Left ventricle myocardium inferior (tissue), 1 donor: ENCODE results near the gene PGM1. TPM values are rescaled to one million over a fixed set of nuclear protein-coding genes. Genes with fewer than 3 reads are reported as not detected.

Experiments used
- DNase-seq: peaks from one replicate; pipeline ENCODE4 v3.0.0-alpha.2; 2020
- H3K27ac ChIP-seq: fragments of 200-600 bp; replicated peaks from 2 replicates; pipeline ENCODE4 v1.8.0; 2021
- H3K27me3 ChIP-seq: fragments of 200-600 bp; 2 replicates; pipeline ENCODE4 v1.8.0; 2021; ENCODE audit warnings: low read depth
- H3K36me3 ChIP-seq: fragments of 200-600 bp; 2 replicates; pipeline ENCODE4 v1.8.0; 2021
- H3K4me1 ChIP-seq: fragments of 200-600 bp; 2 replicates; pipeline ENCODE4 v1.8.0; 2021
- H3K4me3 ChIP-seq: fragments of 200-600 bp; 2 replicates; pipeline ENCODE4 v1.8.0; 2021; ENCODE audit warnings: mild to moderate bottlenecking, moderate library complexity
- H3K9me3 ChIP-seq: fragments of 200-600 bp; replicated peaks from 2 replicates; pipeline ENCODE4 v1.8.0; 2021
- CTCF ChIP-seq: fragments of 200-600 bp; IDR thresholded peaks from 2 replicates; pipeline ENCODE4 v1.8.0; 2021; ENCODE audit warnings: antibody characterized with exemption, mild to moderate bottlenecking, borderline replicate concordance
- intact Hi-C: fragments of 100-400 bp; cut with micrococcal nuclease; formaldehyde crosslinking; loops from one replicate; pipeline ENCODE4 v1.11.0; 2022
- total RNA-seq: library from RNA; stranded (reverse); fragmentation: NEBNext Ultra II Directional; extraction: Animal tissue kit (Norgen Biotek cat#: 25700); gene quantifications from one replicate; pipeline ENCODE4 v1.2.1, GENCODE V29; 2021
- donor health status: DM: no; HTN: yes; CAD: no; lungs with severe emphysema.

PGM1 gene
- total RNA-seq, 1 donor from 2014 or later: 280 TPM

- no peaks in the 10 kb centered on the region for H3K27me3 ChIP-seq
- H3K27ac ChIP-seq: peak overlapping the region; percentile 98
- H3K4me3 ChIP-seq: peak overlapping the region; percentile 94
- no peaks in the 10 kb centered on the region for H3K9me3 ChIP-seq
- TF ChIP-seq CTCF: no peak
- DNase-seq: peak; percentile 82
- intact Hi-C loops: no loop called here
- peaks cover 77% of the 10 kb centered on the region for H3K4me1 ChIP-seq
- H3K36me3 ChIP-seq: no peaks in the 10 kb centered on the region
These were observed 835 bp downstream of the PGM1 start for GRCh38 chr1:63593886-63594605.

- Histone ChIP-seq H3K4me1 (peaks cover 67% of the 10 kb centered on the region), H3K9me3 (no peaks in the 10 kb centered on the region), H3K36me3 (no peaks in the 10 kb centered on the region), H3K4me3 (peak overlapping the region; percentile 22), H3K27ac (peak overlapping the region; percentile 49), H3K27me3 (no peaks in the 10 kb centered on the region)
- DNase-seq: no peak
- intact Hi-C loops: no loop called here
- no peak for TF ChIP-seq CTCF
These were observed 2.2 kb downstream of the PGM1 start for GRCh38 chr1:63595435-63595834.

- no peak for TF ChIP-seq CTCF
- Histone ChIP-seq H3K4me3 (no peak overlapping the region), H3K27ac (no peak overlapping the region), H3K4me1 (peaks cover 75% of the 10 kb centered on the region), H3K36me3 (no peaks in the 10 kb centered on the region), H3K27me3 (no peaks in the 10 kb centered on the region), H3K9me3 (no peaks in the 10 kb centered on the region)
- intact Hi-C loops: no loop called here
- no peak for DNase-seq
These were observed 6.6 kb downstream of the PGM1 start for GRCh38 chr1:63599799-63600198.

- no peaks in the 10 kb centered on the region for H3K36me3 ChIP-seq
- no peak for DNase-seq
- TF ChIP-seq CTCF: no peak
- no peak overlapping the region for H3K4me3 ChIP-seq
- H3K27me3 ChIP-seq: no peaks in the 10 kb centered on the region
- no peaks in the 10 kb centered on the region for H3K9me3 ChIP-seq
- H3K27ac ChIP-seq: no peak overlapping the region
- intact Hi-C loops: no loop called here
- peaks cover 71% of the 10 kb centered on the region for H3K4me1 ChIP-seq
These were observed 7.0 kb downstream of the PGM1 start for GRCh38 chr1:63600248-63600647.

GRCh38 chr1:63601061-63601460 is 7.8 kb downstream of the PGM1 start:
- Histone ChIP-seq H3K9me3 (no peaks in the 10 kb centered on the region), H3K4me1 (peaks cover 67% of the 10 kb centered on the region), H3K4me3 (no peak overlapping the region), H3K27ac (no peak overlapping the region), H3K36me3 (no peaks in the 10 kb centered on the region), H3K27me3 (no peaks in the 10 kb centered on the region)
- no peak for DNase-seq
- TF ChIP-seq CTCF: no peak
- intact Hi-C loops: no loop called here
